Esophagus squamous epithelium (tissue), 4 donors: ENCODE data around the gene TMEM207.

ENCODE experiments used
- POLR2A ChIP-seq, 4 donors: fragments of 450-650 bp; IDR thresholded peaks; one replicate each; pipeline ENCODE4 v1.6.1; 2017; ENCODE audit warnings: antibody characterized with exemption in 4 of 4, mild to moderate bottlenecking in 4 of 4, moderate library complexity in 3 of 4
- TF ChIP-seq, protein P1 (sequence below), 6 experiments: fragments of 450-650 bp in 4 of 6; fragments of 200-600 bp in 2 of 6; sonication (generic) in 2 of 6; IDR thresholded peaks; one replicate each; pipeline ENCODE4 v1.5.1; 2016 to 2019; ENCODE audit warnings: antibody characterized with exemption in 6 of 6, mild to moderate bottlenecking in 4 of 6, moderate library complexity in 4 of 6

DNA sequence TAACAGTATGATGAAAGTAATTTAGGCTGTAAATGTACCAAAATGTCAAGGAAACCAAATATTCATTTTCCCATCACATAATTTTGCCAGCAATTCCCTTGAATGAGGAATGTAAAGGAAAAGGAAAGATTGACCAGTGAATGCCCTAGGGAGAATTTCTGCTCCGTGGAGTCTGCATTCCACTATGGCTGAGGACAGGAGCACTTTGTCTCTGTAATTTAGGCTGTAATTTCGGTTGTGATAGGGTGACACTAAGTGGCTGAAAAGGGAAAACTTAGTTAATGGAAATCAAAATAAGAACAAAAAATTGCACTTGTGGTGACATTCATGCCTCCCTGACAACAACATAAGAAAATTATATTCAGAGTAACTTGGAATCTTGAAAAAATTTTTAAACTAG, 8.3 kb upstream of the TMEM207 start:
- TF ChIP-seq, protein P1, sequence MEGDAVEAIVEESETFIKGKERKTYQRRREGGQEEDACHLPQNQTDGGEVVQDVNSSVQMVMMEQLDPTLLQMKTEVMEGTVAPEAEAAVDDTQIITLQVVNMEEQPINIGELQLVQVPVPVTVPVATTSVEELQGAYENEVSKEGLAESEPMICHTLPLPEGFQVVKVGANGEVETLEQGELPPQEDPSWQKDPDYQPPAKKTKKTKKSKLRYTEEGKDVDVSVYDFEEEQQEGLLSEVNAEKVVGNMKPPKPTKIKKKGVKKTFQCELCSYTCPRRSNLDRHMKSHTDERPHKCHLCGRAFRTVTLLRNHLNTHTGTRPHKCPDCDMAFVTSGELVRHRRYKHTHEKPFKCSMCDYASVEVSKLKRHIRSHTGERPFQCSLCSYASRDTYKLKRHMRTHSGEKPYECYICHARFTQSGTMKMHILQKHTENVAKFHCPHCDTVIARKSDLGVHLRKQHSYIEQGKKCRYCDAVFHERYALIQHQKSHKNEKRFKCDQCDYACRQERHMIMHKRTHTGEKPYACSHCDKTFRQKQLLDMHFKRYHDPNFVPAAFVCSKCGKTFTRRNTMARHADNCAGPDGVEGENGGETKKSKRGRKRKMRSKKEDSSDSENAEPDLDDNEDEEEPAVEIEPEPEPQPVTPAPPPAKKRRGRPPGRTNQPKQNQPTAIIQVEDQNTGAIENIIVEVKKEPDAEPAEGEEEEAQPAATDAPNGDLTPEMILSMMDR (IDR thresholded peaks at IDR 0.05), result no peak
- no peak for TF ChIP-seq POLR2A (IDR thresholded peaks at IDR 0.05)
